NCI-H510A (cell line): ENCODE results near the gene FAF2.

Experiments
- DNase-seq: peaks from one replicate; lab custom pipeline; 2025; lab: John Stamatoyannopoulos, UW

FAF2 gene

DNA sequence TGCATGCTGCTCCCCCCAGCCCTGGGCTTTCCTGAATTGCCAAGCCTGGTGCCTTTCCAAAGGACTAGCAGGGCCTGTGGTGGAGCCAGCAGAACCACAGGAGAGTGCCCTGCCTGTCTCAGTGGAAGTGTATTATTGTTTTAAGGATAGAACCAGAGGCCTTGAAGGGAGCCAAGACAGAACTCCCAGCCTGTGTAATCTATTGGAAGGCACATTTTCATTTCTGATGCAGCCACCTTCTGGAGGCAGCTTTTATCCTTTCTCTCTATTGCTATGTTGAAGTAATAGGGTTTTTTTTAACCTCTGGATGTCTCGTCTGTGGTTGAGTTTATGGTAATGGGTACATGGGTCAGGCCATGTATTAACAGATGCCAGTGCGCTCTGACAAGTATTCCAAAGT is 59.7 kb downstream of the FAF2 start:
- no peak for DNase-seq

DNA sequence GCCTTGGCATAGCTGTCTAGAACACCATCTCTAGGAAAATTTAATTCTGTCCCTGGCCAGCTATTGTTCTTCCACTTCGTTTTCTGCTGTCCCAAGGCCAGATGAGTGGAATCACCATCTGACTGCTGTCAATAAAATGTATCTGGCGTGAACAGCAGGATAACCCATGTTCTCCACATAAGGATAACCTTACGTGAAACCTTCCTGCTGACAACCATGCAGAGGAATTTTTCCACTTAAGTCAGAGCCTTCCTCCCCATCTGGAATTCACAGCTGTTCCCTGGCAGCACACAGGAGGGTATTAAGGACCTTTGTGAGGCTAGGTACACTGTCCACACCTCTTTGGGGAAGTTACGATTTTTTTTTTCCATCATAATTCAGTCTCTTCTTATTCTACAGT is 60.4 kb downstream of the FAF2 start:
- no peak for DNase-seq

GRCh38 chr5:176513788-176514187 is 65.6 kb downstream of the FAF2 start:
- DNase-seq, result no peak

- DNase-seq, result no peak
These were observed 66.2 kb downstream of the FAF2 start for GRCh38 chr5:176514244-176514950.

GRCh38 chr5:176515396-176515795 is 67.2 kb downstream of the FAF2 start:
- no peak for DNase-seq

DNA sequence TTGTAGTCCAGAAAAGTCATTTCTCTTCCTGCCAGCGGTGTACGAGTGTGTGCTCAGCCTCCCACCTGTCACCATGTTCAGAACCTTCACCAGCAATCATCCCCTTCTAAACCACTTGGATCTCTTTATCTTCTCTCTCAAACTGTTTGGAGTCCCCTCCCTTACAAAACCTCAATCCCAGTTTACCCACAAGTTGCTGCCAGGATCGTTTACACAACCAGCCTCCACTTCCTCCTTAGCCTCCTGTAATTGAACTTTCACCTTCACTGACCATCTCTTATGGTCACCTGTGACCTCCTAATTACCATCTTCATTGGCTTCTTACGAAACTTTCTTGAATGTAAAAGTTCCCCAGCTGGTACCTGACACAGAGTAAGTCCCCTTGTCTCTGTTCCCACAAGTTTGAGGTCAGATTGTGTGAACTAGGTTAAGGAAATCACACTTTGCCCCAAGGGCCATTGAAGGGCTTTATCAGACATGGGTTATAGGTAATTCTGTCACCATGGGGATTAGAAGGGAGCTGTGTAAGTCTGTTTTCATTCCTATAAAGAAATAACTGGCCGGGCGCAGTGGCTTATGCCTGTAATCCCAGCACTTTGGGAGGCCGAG is 69.0 kb downstream of the FAF2 start:
- DNase-seq, result no peak

DNA sequence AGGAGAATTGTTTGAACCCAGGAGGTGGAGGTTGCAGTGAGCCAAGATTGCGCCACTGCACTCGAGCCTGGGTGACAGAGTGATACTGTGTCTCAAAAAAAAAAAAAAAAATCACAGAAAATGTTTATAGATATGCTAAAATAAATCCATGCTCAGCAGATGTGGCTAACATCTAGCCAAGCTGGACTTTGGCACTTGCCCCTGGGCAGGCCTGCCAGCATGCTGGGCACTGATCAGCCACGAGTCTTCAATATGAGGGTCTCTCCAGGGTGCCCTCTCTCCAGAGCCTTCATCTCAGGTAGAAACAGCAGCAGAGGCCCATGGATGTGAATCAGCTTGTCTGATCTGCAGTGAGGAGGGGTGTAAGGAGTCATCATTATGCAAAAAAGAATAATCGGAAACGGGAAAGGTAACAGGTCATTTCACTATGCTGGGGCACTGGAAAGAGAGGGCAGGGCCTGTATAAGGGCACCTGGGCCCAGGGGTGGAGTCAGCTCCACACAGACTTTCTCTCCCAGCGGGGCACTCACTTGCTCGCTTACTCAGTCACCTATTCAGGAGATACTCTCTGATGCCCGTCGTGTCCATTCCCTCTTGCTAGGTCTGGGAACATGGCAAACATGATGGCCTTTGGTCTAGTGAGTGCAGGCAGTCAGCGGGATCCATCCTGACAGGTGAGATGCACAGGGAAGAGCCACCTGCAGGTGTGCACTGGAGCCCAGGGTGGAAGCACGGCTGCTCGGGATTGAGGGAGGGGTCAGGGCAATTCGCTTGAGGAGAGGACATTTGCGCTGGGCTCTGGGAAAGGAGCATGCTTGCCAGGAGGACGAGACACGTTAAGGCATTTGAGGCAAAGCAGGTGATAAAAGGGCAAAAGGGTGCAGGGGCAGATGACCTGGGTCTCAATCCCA is 71.9 kb downstream of the FAF2 start:
- no peak for DNase-seq

GRCh38 chr5:176521286-176521685 is 73.1 kb downstream of the FAF2 start:
- no peak for DNase-seq

GRCh38 chr5:176521699-176522263 is 73.6 kb downstream of the FAF2 start:
- DNase-seq, result no peak

DNA sequence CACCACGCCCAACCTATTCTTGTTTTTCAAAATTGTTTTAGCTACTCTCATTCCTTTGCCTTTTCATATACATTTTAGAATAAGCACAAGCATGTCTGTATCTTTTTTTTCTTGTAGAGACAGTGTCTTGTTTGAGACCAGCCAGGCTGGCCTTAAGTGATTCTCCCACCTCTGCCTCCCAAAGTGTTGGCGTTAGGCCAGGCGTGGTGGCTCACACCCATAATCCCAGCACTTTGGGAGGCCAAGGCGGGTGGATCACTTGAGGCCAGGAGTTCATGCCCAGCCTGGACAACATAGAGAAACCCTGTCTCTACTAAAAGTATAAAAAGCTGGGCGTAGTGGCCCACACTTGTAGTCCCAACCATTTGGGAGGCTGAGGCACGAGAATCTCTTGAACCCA is 76.0 kb downstream of the FAF2 start:
- DNase-seq, result no peak

DNA sequence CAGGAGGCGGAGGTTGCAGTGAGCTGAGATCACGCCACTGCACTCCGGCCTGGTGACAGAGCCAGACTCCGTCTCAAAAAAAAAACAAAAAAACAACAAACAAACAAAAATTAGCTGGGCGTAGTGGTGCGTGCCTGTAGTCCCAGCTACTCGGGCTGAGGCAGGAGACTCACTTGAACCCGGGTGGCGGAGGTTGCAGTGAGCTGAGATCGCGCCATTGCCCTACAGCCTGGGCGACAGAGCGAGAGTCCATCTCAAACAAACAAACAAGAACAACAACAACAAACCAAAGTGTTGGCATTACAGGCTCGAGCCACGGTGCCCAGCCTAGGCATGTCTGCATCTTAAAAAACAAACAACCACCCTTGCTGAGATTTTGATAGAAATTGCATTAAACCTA is 76.8 kb downstream of the FAF2 start:
- DNase-seq, result no peak

DNA sequence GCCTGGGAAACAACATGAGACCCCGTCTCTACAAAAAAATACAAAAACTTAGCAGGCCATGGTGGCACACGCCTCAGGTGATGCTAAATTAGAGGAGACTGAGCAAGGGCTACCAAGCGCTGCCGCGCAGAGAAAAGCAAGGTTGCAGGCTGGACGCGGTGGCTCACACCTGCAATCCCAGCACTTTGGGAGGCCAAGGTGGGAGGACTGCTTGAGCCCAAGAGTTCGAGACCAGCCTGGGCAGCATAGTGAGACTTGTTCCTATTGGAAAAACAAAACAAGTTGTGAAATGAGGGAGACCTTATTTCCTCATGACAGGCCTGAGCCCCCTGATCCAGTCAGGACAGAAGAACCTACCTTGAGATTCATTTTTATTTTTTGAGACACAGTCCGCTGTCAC is 77.5 kb downstream of the FAF2 start:
- DNase-seq, result no peak

DNA sequence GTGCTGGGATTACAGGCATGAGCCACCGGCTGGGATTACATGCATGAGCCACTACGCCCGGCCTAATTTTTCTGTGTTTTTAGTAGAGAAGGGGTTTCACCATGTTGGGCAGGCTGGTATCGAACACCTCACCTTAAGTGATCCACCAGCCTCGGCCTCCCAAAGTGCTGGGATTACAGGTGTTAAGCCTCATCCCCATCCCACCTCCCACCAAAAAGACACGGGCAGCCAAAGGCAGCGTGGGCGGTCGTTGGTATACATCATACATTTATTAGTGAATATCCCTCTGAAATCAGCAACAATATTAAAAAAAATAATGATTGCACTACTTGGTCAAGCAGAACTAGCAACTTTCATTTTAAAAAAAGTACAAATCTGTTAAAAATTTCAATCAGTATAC is 78.3 kb downstream of the FAF2 start:
- DNase-seq, result no peak

- DNase-seq, result no peak
These were observed 79.3 kb downstream of the FAF2 start for GRCh38 chr5:176527246-176528222.

GRCh38 chr5:176528301-176528700 is 80.1 kb downstream of the FAF2 start:
- DNase-seq, result no peak

DNA sequence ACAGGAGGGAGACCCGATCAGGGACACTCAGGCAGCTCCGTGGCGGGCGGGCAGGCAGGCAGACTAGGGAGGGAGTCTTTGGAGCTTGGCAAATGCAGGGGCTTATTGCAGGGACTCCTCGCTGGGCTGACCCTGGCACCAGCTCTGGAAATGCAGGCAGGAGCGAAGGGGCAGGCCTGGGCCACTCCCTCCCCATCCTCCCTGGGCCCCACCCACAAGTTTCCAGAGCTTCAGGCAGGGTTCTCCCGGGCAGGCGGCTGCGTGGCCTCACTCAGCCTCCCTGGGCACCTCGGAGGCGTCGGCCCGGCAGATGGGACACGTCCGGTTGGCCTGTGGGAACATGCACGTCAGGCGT is 80.6 kb downstream of the FAF2 start:
- DNase-seq, result no peak

DNA sequence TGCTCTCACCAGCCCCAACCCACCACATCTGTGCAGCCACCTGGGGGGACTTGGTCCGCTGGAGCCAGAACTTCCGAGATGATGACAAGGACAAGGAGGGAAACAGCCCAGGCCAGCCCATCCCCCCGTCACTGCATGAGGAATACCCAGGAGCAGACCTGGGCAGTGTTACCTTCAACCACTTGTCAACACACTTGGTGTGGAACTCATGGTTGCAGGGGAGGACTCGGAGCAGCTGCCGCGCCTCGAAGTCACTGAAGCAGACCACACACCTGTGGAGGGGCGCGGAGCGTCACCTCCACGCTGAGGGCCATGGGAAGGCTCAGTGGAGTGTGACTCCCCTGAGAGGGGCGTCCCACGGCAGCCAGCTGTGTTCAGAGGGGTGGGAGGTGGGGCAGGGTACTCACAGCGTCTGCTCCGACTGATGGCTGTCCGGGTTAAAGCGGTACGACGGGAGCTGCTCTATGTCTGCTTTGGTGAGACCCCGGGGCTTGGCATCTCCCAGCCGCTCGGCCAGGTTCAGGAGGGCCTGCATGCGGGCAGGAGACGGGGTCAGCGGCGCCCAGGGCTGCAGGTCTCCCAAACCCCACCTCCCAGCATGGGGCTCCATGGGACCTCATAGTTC is 81.0 kb downstream of the FAF2 start:
- no peak for DNase-seq

GRCh38 chr5:176529741-176530141 is 81.6 kb downstream of the FAF2 start:
- no peak for DNase-seq

- DNase-seq, result no peak
These were observed 82.3 kb downstream of the FAF2 start for GRCh38 chr5:176530393-176530982.

GRCh38 chr5:176530983-176531901 is 83.1 kb downstream of the FAF2 start:
- DNase-seq, result no peak
